ENCODE data around the gene SPAG8. TPM values are rescaled to one million over a fixed set of nuclear protein-coding genes. Genes with fewer than 3 reads are reported as not detected.

The SPAG8 gene
- total RNA-seq, 2 experiments from 2014 or later = 1.1 to 3.6 TPM

DNA sequence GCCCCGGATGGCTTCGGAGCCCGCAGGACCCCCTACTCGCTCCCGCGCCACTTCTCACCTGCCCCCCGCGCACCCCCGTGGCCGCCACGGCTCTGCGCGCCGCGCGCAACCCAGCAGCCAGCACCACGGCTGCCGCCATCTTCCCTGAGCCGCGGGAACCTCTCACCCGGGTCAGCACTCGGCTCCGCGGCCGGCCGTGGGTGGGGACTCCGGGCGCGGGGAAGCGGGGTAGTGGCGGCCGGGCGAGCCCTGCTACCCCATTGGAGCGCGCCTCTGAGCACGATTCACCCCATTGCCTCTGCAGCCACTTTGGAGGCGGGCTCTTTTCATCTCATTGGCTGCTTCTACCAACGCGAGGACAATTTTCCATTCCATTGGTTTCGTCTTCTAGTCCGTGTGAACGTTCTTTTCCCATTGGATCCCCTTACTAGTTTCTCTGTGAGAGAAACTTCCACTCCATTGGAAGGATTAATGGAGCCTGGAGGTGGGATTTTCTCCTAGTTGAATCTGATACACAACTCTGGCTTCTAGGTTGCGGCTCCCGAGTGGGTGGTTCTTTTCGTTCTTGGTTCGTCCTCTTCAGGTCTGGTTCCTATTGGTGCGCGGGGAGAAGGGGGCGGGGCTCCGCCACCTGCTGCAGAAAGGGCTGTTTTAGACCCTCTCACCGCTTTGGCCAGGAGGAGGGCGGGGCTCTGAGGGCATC, 2.9 kb upstream of the SPAG8 start, which contains the start of gene HINT2:
Gene HINT2, minus strand, starts transcription at position 202 of the 703 bp plus-strand sequence. Its CDS starts 63 bp downstream, at position 139.
- no peaks in the 10 kb centered on the region for H4K20me1 ChIP-seq (ENCODE audit: insufficient read depth, low read length)
- H3K4me2 ChIP-seq (ENCODE audit: low read length) = peak within 1 kb of the TSS; percentile 93
- POLR2A ChIA-PET = interaction anchor here (0.9 to 2.2 kb wide), 5 partner anchors 67 to 195 kb away, joined by 4 to 7 read pairs (median 4); partner anchors contain the start of genes ARHGEF39, GBA2, RGP1 and TLN1
- no TSS peak for BruUV-seq (replicated peaks)
- no peaks in the 10 kb centered on the region for H3K36me3 ChIP-seq (ENCODE audit: insufficient read depth, low read length)
- peak; percentile 98 for DNase-seq (ENCODE audit: low spot score)
- H3K4me1 ChIP-seq (ENCODE audit: insufficient read depth, low read length, poor library complexity, severe bottlenecking) = peaks cover 29% of the 10 kb centered on the region
- H3K9me2 ChIP-seq (ENCODE audit: insufficient read depth, low read length) = no peaks in the 10 kb centered on the region
- peak within 1 kb of the TSS; percentile 93 for H3K4me3 ChIP-seq (ENCODE audit: low read depth, low read length, poor library complexity, severe bottlenecking)
- CTCF ChIA-PET (ENCODE audit: unreplicated experiment) = interaction anchor here (0.6 to 1.0 kb wide), 2 partner anchors 25 to 96 kb away, joined by 3 to 4 read pairs; no protein-coding TSS in a partner anchor
- intact Hi-C loops (cut with micrococcal nuclease; ENCODE audit: unreplicated experiment) = loop anchor here (1.0 to 5.0 kb wide), 5 partner anchors 14 to 193 kb away; partner anchors contain the start of genes GBA2, RGP1 and TMEM8B
- peaks cover 10% of the 10 kb centered on the region; the same call in 1 of the 2 replicates for H3K79me2 ChIP-seq (ENCODE audit: insufficient read depth, low read depth, low read length)
- H3K9me3 ChIP-seq (ENCODE audit: low read length) = 0 out of 2 replicates have a peak, but pooled peaks cover 4% of the 10 kb centered on the region
- TF ChIP-seq, protein P1, sequence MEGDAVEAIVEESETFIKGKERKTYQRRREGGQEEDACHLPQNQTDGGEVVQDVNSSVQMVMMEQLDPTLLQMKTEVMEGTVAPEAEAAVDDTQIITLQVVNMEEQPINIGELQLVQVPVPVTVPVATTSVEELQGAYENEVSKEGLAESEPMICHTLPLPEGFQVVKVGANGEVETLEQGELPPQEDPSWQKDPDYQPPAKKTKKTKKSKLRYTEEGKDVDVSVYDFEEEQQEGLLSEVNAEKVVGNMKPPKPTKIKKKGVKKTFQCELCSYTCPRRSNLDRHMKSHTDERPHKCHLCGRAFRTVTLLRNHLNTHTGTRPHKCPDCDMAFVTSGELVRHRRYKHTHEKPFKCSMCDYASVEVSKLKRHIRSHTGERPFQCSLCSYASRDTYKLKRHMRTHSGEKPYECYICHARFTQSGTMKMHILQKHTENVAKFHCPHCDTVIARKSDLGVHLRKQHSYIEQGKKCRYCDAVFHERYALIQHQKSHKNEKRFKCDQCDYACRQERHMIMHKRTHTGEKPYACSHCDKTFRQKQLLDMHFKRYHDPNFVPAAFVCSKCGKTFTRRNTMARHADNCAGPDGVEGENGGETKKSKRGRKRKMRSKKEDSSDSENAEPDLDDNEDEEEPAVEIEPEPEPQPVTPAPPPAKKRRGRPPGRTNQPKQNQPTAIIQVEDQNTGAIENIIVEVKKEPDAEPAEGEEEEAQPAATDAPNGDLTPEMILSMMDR (conservative IDR thresholded peaks at IDR 0.05; ENCODE audit: low read length) = no peak
- TF ChIP-seq EZH2phosphoT487 (IDR thresholded peaks at IDR 0.05; ENCODE audit: borderline replicate concordance, low read depth, low read length) = no peak
- peak within 1 kb of the TSS; percentile 96 for H2AFZ ChIP-seq (ENCODE audit: low read length)
- H3K27ac ChIP-seq (ENCODE audit: low read depth, low read length, poor library complexity, severe bottlenecking) = peak within 1 kb of the TSS; percentile 82

DNA sequence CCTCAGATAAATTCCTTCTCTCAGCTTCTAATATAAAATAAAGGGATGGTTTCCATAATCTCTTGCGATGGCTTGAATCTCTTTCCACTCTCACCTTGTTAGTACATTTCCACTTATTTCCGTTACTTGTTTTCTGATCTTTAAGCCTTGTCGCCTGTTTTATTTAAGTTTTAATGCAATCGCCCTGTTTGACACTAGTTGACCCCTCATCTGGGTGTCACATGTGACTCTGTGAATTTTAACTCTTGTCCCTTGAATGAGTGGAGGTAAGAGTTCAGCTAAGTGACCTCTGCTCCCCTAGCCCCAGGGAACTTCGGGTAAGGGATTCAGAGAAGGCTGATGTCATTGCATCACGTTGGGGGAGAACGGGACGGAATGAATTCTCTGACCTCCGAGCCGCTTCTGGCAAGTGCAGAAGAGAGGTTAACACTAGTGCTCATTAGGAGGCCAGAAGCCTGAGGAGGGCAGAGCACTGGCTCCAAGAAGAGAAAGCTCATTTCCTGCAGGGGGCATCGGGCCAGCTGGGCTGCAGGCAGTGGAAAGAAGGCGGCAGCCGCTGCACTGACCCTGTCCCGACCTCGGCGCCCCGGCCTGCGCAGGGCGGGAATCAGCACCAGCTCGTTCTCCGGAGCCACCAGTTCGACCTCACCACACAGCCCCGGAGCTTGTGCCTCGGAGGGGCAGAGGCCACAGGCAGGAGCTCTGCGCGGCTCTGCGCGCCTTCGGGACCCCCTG, 2.2 kb upstream of the SPAG8 start:
- no peaks in the 10 kb centered on the region for H4K20me1 ChIP-seq (ENCODE audit: insufficient read depth, low read length)
- H3K9me3 ChIP-seq (ENCODE audit: low read length) = 0 out of 2 replicates have a peak, but pooled peaks cover 4% of the 10 kb centered on the region
- intact Hi-C loops (cut with micrococcal nuclease; ENCODE audit: unreplicated experiment) = loop anchor here (2.0 to 5.0 kb wide), 4 partner anchors 57 to 192 kb away; partner anchors contain the start of genes GBA2 and RGP1
- H3K9me2 ChIP-seq (ENCODE audit: insufficient read depth, low read length) = no peaks in the 10 kb centered on the region
- no peaks in the 10 kb centered on the region for H3K36me3 ChIP-seq (ENCODE audit: insufficient read depth, low read length)
- BruUV-seq (replicated peaks) = no TSS peak
- peak overlapping the region; percentile 93 for H3K4me2 ChIP-seq (ENCODE audit: low read length)
- H3K4me3 ChIP-seq (ENCODE audit: low read depth, low read length, poor library complexity, severe bottlenecking) = peak overlapping the region; percentile 93
- peaks cover 10% of the 10 kb centered on the region; the same call in 1 of the 2 replicates for H3K79me2 ChIP-seq (ENCODE audit: insufficient read depth, low read depth, low read length)
- H2AFZ ChIP-seq (ENCODE audit: low read length) = peak overlapping the region; percentile 96; the same call in 1 of the 2 replicates
- no peak for TF ChIP-seq EZH2phosphoT487 (IDR thresholded peaks at IDR 0.05; ENCODE audit: borderline replicate concordance, low read depth, low read length)
- TF ChIP-seq, protein P1 (conservative IDR thresholded peaks at IDR 0.05; ENCODE audit: low read length) = peak; percentile 58
- POLR2A ChIA-PET = interaction anchor here (0.6 to 2.2 kb wide), 11 partner anchors 9 to 221 kb away, joined by 3 to 7 read pairs (median 4); partner anchors contain the start of genes ARHGEF39, GBA2, RGP1 and TLN1
- peak; percentile 75 for DNase-seq (ENCODE audit: low spot score)
- peaks cover 29% of the 10 kb centered on the region for H3K4me1 ChIP-seq (ENCODE audit: insufficient read depth, low read length, poor library complexity, severe bottlenecking)
- CTCF ChIA-PET (ENCODE audit: unreplicated experiment) = interaction anchor here (0.6 to 1.0 kb wide), 2 partner anchors 24 to 95 kb away, joined by 3 to 4 read pairs; no protein-coding TSS in a partner anchor
- peak overlapping the region; percentile 82 for H3K27ac ChIP-seq (ENCODE audit: low read depth, low read length, poor library complexity, severe bottlenecking)
